Cardiac fibroblast (primary cell): Measurements from ENCODE around the gene IL1RAPL2.

Experiments
- DNase-seq, 2 donors: peaks; one replicate each; pipeline versions ENCODE4 v3.0.0 to v3.0.0-alpha.2; 2010; ENCODE audit warnings: low read depth in 2 of 2
- H3K4me3 ChIP-seq, 2 donors: replicated peaks in 1 of 2; 1 replicate in 1 of 2; 2 replicates in 1 of 2; pipeline ENCODE4 v1.5.1; 2011; ENCODE audit warnings: low read depth in 2 of 2, low read length in 2 of 2, mild to moderate bottlenecking in 2 of 2, moderate library complexity in 1 of 2
- TF ChIP-seq, protein P1 (sequence below): IDR thresholded peaks from one replicate; pipeline ENCODE4 v1.5.1; 2011; ENCODE audit warnings: low read depth, mild to moderate bottlenecking, low read length, inconsistent platforms

The IL1RAPL2 gene

DNA sequence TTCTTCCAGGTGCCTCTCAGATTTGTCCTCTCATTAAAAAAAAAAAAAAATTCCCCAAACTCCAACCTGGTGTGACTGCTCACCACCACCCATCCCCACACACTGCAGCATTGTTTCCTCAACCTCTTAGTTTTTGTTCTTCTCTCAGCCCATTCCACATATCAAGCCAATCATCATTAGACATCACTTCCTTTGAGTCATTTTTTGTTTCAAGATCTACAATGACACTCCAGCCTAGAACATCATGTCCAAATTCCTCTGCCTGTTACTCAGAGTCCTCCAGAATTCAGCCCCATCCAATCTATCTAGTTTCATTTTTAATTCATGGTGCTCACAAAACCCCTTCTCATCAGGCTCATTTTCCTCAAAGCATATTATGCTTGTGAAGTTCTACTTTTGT lies 917.0 kb downstream of the IL1RAPL2 start:
- TF ChIP-seq, protein P1, sequence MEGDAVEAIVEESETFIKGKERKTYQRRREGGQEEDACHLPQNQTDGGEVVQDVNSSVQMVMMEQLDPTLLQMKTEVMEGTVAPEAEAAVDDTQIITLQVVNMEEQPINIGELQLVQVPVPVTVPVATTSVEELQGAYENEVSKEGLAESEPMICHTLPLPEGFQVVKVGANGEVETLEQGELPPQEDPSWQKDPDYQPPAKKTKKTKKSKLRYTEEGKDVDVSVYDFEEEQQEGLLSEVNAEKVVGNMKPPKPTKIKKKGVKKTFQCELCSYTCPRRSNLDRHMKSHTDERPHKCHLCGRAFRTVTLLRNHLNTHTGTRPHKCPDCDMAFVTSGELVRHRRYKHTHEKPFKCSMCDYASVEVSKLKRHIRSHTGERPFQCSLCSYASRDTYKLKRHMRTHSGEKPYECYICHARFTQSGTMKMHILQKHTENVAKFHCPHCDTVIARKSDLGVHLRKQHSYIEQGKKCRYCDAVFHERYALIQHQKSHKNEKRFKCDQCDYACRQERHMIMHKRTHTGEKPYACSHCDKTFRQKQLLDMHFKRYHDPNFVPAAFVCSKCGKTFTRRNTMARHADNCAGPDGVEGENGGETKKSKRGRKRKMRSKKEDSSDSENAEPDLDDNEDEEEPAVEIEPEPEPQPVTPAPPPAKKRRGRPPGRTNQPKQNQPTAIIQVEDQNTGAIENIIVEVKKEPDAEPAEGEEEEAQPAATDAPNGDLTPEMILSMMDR: no peak
- peak; percentile 69 to 91 for DNase-seq
- no peak overlapping the region for H3K4me3 ChIP-seq

DNA sequence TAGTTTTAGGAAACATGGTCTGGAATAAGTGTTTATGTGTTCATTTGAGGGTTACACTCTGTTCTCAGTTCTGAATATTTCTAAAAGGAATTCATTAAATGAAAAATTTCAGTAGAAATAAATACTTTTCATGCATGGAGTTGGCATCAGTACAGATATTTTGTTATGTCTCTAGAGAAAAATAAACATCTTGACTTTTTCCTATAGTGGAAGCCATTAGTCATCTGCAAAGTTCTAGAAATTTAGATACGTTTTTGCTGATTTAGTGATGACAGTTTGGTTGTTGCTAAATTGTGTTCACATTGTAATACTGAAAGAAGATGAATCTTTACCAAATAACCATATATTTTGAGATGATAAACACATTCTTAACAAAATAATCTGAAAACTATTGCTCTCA lies 922.7 kb downstream of the IL1RAPL2 start:
- H3K4me3 ChIP-seq: no peak overlapping the region
- TF ChIP-seq, protein P1: no peak
- DNase-seq: peak; percentile 29 to 43

DNA sequence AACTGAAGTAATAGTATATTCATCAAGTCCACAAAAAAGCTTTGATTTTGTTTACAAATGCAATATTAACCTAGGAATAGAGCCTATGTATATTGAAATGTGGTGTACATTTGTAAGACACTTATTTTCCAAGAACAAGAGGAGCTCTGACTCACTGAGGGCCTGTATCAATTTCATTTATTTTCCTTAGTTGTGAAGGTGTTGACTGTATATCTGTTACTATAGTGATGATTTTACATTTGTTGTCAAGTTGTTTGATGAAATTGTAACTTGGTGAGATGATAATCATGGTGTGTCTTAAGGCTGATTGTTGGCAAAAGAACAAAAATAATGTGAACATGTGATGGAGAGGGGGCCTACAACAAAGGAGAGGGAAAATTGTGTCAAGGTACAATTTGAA lies 929.4 kb downstream of the IL1RAPL2 start:
- peak in 1 of 2 donors; percentile 2 for DNase-seq
- TF ChIP-seq, protein P1: no peak
- H3K4me3 ChIP-seq: no peak overlapping the region

DNA sequence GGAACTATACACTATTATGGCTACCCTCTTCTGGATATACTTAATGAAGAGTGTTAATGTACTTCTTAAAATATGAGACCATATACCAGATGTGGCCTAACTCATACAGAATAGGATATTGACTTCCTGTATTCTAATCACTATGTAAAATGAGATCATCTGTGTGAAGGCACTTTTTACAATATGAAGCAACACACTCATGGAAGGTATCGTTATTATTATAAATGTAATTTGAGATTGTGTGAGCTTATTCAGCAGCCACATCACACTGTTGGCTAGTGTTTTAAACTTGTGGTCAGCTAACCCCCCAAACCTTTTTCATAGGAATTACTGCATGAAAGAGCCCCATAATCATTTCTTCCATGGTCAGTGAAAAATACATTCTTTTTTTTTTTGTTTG lies 936.3 kb downstream of the IL1RAPL2 start:
- no peak overlapping the region for H3K4me3 ChIP-seq
- TF ChIP-seq, protein P1: no peak
- peak in 1 of 2 donors; percentile 31 for DNase-seq

DNA sequence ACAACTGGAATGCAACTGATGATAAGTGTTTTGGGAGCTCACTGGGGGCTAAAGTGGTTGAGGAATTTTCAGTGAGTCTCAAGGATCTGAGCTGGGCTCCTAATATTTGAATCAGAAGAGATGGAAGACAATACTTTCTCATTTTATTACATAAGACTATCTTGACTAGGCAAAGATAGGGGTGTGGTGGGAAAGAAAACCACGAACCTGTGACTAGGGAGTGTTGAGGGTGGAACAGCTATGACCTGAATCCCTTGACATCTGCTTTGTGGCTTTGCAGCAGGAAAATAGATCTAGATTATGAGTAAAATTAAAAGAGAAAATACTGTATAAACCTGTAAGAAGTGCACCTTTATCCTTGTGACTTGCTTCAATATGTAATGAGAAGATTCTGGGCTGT lies 949.6 kb downstream of the IL1RAPL2 start:
- TF ChIP-seq, protein P1: no peak
- no peak overlapping the region for H3K4me3 ChIP-seq
- peak in 1 of 2 donors; percentile 5 for DNase-seq

DNA sequence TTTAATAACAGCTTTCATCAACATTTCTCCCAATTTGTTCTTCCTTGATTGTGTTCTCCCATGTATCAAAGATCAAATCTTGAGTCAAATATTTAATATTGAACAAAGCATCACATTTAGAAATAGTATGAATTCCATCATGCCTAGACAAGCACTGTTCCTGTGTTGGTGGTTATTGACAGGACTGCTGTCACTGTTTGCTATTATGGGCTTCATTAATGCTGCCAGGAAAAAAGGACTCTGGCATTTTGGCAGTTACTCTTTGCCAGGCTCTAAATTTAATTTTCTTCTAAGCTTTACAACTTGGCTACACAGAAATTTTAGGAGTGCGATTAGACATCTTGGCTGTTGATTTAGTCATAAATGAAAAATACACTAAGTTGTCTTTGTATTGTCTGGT lies 960.4 kb downstream of the IL1RAPL2 start:
- DNase-seq: no peak
- TF ChIP-seq, protein P1: no peak
- no peak overlapping the region for H3K4me3 ChIP-seq

DNA sequence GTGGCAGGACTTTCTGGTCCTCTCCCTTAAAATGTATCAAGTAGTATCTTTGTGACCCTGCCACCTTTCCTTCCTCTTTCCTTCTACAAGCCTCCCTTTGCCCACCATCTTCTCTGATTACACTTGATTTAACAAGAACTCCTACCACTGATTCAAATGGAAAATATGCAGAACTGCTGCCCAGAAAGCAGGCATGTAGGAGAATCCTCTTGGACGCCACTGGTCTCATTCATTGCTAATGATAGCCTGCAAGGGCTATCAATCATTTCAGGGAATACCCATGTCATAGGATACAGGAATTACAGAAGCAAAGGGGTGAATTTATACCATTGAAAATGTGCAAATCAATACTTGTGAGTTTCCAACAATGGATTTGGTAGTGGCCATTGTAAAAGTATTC lies 961.8 kb downstream of the IL1RAPL2 start:
- H3K4me3 ChIP-seq: no peak overlapping the region
- TF ChIP-seq, protein P1: no peak
- DNase-seq: peak in 1 of 2 donors; percentile 14
